ENCODE results near the gene ERRFI1.
A peak's percentile ranks its signal among the peaks of the same experiment; 100 is the strongest.

ERRFI1 gene

DNA sequence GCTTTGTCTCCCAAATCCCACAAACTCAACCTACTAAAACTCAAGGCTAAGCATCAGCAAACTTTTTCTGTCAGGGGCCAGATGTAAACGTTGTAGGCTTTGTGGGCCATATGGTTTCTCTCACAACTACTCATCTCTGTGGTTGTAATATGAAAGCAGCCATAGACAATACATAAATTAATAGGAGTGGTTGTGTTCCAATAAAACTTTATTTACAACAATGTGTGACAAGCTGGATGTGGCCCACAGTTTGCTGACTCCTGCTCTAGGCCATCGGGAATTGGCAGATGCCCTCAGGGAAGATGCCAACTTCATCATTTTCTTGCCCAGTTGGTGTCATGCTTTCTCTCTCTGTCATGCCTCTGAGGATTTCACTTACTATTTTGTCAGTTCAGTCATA is 17.5 kb upstream of the ERRFI1 start:
- no peak for DNase-seq (ENCODE audit: low read depth)

DNA sequence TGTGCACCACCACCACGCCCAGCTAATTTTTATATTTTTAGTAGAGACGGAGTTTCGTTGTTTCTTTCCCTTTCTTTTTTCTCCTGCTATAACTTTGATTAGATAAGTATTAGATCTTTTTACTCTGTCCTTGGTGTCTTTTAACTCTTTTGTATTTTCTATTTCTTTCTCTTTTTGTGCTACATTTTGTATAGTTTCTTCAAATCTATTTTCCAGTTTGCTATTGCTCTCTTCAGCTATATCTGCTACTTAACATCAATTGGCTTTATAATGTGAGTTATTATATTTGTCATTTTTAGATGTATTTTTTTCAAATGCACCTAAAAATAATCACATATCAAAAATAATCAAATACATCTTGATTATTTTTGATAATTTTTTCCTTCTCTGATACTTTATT is 16.0 kb upstream of the ERRFI1 start:
- no peak for DNase-seq (ENCODE audit: low read depth)

DNA sequence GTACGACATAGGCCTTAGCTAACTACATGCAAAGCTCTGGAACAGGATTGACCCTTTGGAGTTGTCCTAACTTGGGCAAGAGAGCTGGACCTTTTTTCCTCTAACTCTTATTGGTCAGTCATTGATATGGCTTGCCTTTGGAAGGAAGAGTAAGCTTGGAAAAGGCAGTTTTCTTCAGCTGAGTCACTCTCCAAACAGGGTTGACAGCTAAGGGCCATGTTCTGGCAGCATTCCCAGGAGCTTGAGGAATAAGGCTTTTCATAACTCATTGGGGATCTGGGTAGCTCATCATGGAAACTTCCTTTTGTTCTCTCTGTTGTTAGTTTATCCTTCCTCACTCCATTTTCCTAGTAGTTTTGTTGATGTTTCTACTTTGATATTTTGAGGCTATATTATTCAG is 14.5 kb upstream of the ERRFI1 start:
- peak; percentile 92 for DNase-seq (ENCODE audit: low read depth)

DNA sequence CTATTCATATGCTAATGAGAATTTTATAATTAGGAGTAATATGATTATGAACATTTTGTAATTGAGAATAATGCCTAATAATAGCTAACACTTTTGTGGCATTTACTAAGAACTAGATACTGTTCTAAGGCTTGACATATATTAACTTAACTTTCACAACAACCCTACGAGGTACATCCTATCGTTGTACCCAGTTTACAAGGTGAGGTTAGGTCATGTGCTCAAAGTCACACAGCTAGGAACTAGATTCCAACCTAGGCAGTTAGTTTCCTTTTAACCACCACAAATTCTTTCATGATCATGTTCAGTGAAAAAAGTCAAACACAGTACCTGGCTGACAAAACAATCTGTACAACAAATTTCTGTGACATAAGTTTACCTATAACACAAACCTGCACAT is 13.0 kb upstream of the ERRFI1 start:
- no peak for DNase-seq (ENCODE audit: low read depth)

DNA sequence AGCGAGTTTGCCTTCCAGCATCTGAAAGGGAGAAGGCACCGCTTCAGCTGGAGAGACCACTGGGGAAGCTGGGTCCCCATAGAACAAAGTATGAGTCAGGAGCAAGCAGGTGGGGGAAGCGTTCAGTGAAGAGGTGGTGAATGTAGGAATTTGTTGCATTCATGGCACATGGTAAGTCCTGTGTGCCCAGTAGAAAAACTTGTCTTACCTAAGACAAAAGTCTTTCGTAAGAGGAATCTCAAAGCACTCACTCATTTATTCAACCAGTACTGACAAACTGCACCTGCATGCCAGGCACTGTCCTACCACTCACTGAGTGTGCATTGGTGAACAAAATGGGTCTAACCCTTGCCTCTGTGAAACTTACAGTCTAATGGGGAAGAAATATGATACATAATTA is 9.2 kb upstream of the ERRFI1 start:
- DNase-seq (ENCODE audit: low read depth) = no peak

DNA sequence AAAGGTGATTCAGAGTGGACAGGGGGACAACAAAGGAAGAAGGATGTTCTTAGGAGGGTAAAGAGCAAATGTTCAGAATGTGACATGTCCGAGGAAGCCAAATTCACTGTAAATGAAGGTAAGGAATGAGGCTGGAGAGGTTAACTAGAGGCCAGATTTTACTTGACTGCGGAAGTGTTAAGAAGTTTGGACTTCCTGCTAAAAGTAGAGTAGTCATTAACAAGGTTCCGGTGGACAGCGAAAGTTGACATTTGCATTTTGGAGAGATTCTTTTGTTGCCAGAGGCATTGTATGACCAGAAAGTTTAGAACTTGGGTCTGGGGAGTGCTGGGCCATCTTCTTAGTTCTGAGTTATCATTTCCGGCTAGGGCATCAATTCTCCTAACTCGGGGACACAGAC is 7.2 kb upstream of the ERRFI1 start:
- no peak for DNase-seq (ENCODE audit: low read depth)

DNA sequence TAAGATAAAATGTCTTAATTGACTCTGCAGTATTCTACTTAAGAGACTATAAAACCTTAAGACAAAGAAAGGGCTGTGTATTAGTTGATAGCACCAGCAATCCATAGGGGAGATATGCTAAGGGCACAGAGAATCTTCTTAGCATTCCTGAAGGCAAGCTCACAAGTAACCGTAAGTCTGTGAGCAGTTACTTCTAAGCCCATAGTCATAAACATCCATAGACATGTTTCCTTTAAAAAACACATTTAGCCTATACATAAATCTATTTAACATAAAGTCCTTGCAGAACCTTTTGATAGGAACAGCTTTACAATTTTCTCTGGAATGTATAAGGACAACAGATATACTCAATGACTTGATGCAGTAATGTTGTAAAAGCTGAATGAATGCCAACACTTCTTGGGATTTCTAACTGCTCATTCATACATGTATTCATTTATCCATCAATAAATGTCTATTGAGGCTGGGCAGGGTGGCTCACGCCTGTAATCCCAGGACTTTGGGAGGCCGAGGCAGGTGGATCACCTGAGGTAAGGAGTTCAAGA is 6.3 kb upstream of the ERRFI1 start:
- DNase-seq (ENCODE audit: low read depth) = no peak

DNA sequence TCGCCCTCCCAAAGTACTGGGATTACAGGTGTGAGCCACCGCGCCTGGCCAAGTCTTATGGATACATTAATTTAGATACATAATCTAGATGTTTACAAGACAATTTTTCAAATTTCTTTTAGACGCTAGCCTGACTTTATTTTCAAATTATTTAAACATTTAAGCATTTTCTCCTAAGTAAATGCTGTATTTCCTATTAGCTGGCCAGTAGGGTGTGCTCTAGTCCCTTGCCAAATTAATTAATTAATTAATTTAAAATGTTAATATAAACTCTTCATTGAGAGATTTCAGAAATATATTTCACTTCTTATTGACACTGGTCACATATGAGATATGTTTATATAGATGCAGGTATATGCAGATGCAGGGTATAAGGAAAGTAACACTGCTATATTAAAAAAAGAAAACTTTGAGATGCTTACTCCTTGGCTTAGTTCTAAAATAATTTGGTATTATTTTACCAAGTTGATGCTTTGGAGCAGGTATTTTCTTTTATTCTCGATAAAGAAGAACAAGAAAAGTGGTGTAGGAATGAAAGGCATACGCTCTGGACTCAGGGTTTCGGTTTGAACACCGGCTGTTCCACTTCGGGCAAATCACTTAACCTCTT is 5.2 kb upstream of the ERRFI1 start:
- no peak for DNase-seq (ENCODE audit: low read depth)

DNA sequence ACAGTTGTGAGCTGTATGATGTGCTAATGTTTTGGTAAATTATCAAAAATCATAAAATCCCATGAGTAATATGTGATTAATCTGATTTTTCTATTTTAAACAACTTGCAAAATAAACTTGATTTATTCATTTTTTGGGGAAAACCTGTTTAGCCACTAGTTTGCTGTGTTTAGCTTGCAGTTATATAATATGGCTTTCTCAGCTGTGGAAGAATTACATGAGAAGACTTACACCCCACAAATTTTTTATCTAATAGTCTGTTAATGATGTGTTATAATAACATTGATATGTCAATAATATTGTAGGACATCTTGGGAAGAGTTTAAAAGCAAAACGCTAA is 2.4 kb upstream of the ERRFI1 start:
- no peak for DNase-seq (ENCODE audit: low read depth)

DNA sequence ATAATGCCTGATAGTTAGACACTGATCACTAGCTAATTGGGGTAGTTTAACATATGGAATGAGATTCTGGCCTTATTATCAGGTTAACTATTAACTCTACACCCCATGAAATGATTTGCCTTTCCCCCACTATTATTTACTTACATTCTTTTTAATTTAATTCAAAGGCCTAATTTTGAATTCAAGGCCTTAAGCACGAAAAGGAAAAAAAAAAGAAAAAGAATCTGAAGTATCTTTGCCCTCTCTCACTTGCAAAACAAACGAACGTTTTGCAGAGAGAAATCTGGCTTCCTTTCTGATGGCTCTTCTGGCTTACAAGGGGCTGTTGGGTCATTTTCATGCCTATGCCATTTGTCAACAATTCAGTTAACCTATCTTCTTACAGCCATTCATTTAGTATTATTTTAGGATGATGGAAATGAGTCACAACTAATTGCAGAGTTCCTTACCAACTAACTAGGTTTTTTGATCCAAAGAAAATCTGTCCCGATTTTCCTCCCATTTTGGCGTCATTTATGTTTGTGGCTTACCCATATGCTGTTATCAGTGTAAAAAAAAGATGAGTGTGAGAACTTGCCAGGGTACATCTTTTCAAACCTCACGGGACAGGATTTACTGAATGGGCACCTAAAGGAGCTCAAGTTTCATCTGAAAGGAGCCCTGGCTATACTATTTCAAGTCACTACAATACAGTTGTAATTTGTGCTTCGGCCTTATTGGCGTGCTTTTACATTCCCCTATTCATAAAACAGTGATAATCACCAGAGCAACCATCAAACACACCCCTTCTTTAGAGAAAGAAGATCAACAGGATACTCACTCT is 1.9 kb upstream of the ERRFI1 start:
- peak; percentile 90 for DNase-seq (ENCODE audit: low read depth)

DNA sequence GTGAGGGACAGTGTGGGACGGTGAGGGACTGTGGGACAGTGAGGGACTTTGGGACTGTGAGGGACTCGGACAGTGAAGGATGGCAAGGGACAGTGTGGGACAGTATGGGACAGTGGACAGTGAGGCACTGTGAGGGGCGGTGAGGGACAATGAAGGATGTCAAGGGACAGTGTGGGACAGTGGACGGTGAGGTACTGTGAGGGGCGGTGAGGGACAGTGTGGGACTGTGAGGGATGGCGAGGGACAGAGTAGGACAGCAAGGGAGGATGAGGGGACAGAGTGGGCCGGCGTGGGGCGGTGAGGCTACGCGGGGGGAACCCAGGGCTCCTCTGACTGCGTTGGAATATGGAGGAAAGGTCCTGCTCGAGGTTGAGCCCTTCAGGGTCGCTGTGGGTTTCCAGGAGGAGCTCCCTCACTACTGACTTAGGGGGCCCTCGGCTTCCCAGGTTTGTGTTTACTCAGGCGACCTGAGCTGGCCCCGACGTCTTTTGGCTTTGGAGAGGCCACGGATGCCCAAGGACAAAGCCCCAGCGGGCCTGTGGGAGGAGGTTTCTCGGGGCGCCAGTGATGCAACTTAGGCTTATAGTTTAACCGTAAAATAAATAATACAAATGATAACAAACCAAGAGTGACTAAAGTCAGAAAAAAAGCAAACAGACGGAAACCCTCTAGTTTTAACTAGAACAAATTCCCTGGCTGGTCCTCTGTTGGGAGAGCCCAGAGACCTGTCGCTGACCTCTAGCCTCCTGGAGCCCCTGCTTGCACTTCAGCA is 1.1 kb upstream of the ERRFI1 start:
- DNase-seq (ENCODE audit: low read depth) = no peak

DNA sequence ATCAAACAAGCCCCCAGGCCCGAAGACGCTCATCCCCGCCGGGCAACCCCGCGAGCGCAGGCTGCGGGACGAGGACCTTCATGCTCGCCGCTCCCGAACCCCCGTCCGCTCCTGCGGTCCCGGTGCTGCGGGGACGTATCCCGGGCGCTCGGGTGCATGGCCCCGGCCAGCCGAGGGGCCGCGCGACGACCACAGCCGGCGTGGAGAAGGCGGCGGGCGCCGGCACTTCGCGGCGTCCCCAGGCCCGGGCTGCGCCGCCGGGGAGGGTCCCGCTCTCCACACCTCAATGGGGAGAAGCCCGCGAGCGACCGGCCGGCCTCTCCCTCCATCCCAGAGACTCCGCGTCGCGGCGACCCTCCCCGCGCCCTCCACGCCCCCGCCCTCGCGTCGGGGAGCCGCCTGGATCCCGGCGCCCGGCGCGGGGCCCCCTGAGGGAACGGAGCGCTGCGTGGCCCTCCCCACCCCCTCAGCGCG is 401 bp downstream of the ERRFI1 start:
- no peak for DNase-seq (ENCODE audit: low read depth)

DNA sequence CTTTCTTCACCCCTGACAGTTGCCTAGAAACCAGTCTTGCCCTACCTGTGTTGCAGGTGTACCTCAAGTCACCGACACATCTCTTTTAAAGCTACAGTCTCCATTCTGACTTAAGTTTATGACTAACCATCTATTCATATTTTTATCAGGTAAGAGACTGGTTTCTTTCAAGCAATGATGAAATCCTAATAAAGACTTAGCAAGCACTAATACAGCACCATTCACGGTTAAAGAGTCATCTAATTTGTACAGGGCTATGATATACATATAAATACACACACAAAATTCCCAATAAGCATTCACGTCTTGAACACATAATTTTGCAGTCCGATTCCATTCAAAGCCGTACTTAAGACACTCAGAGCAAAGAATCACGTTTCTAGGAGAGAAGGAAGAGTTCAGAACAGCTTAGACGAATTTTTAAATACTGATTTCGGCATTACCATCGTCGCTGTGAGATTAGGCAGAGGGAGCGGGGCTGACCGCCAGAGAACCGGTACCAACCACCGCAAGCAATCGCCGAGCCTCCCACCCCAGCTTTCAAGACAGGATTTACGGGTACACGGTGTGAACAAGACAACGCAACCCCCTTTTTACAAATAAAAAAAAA is 943 bp downstream of the ERRFI1 start:
- no peak for DNase-seq (ENCODE audit: low read depth)

DNA sequence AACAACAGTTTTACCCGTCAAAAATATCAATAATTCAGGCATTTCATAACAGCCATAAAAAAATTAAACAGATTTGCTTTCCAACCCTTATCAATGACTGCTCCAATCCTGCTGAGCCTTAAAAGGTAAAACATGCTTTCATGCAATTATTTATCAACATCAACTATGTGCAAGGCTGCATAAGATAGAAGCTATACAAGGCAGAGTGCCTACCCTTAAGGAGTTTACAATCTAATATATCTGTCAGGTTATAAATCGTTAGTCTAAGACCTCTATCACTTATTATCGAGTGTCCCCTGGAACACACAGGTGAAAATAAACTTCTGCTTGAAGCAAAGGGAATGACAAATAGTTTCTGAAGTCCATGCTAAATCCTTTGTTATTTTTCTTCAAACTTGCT is 1.8 kb downstream of the ERRFI1 start:
- DNase-seq (ENCODE audit: low read depth) = no peak

DNA sequence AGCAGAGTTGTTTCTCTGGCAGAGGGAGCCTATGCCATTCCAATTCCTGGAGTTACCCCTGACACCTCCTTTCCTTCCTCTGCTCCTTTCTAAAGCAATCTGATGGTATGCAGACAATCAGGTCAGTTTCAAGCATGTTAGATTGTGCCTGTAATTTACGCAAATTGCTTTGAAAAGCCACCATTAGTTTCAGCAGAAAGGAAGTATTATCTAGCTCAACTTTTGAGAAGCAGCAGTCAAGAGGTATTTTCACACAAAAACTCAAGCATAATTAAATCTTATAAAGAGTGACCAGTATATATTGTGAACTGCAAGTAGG is 2.2 kb downstream of the ERRFI1 start:
- no peak for DNase-seq (ENCODE audit: low read depth)

DNA sequence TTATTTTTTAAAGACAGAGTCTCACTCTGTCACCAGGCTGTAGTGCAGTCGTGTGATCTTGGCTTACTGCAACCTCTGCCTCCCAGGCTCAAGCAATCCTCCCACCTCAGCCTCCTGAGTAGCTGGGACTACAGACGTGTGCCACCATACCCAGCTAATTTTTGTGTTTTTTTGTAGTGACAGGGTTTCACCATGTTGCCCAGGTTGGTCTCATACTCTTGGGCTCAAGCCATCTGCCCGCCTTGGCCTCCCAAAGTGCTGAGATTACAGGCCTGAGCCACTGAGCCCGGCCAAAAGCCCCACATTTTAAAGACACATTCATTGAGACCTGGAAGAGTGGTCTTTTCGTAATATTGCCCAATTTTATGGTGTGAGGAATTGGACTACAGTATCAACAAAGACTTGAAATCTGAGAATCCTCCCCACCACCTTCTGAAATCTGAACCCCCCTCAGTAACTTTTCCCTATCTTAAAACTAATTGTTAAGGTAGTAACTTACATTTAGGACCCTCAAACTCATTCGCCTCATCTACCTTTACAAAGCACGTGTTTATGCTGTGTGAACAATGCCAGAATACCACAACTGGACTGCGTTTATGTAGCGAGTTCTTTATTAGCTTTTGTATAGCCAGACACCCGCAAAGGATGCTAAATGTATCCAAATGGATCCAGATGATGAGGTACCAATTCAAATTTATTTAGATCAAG is 2.7 kb downstream of the ERRFI1 start:
- DNase-seq (ENCODE audit: low read depth) = no peak

DNA sequence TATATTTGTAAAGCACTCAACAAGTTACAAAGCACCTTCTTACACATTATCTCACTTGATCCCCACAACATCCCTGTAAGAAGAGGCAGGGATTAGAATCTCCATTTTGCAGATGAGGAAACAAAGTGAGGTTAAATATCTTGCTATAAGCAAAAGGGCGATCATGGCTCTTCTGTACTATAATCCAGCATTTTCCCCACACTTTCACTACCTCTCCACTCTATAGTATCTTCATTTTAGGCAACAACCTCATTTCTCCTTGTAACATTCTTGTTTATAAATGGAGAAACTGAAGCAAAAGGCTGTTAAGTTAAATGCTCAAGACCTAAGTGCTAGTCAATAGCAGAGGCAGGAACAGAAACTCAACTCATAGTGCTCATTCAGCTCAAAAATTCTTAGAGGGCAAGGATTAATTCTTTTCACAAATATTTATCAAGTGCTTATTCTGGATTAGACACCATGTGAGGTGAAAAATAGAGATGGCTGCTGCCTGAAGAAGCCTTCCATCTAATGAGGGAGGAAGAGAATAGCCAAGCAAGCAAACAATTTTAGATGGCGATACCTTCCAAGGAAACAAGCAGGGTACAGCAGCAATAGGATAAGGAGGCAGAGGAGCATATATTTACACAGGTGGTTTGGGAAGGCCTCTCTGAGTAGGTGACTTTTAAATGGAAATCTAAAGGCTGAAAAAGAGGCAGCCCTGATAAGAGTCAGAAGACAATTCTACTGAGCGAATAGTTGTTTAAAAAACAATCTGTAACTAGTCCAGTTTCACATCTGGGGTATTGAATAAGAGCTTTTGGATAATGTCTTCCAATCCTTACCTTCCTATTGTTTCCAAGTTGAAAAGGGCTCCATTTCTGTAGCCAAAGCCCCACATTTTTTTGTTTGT is 3.5 kb downstream of the ERRFI1 start:
- DNase-seq (ENCODE audit: low read depth) = no peak

DNA sequence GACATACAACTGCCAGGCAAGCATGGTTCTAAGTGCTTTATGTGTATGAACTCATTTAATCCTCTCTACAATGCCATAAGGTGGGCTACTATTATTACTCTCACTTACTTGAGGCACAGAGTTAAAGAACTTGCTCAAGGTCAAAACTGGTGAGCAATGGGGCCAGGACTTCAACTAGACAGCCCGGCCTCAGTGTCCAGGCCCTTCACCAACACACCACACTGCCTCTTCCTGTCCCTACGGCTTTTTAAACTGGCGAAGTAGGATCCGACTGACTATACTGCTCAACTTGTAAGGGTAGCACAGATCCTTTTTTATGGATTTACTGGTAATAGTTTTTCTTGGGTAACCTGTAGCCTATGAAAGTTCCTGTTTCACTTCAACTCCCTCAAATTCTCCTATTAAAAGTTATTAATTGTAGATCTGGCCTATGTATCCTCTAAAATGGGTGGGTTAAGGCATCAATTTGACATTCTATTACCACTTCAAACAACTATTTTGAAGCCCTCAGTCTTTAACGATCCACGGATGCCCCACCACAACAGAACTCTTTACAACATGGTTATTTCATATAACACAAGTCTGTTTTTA is 4.3 kb downstream of the ERRFI1 start:
- no peak for DNase-seq (ENCODE audit: low read depth)

DNA sequence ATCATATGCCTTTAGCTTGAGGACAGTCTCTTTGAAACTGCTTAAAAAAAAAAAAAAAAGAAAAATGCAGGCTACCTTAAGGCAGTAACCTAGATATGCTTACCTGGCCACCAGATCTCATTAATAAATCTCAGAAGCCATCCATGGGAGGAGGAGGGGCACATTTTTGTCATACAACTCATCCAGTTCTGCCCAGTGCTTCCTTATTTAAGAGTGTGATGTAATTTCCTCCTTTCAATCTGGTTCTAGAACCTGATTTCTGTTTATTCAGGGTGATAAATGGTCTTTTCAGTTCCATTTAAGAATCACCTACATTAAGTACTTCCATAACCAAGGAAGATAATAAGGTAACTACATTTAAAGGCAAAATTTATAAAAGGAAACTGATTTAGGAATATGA is 6.1 kb downstream of the ERRFI1 start:
- DNase-seq (ENCODE audit: low read depth) = no peak

DNA sequence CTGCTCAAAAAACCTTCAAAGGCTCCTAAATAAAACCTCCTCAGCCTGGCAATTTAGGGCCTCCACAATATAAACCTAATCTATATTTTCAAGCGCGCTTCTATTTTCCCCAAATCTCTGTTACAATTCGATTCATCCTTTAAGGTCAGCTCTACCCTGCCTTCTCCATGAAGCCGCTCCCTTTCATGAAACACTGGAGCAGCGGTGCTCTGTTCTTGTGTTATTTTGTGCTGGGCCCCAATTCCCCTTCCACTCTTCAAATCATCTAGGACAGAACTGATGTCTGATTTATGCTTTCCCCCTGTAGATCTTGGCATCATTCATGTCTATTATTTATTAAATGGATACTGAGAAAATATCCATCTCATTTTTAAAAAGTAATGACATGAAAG is 6.9 kb downstream of the ERRFI1 start:
- DNase-seq (ENCODE audit: low read depth) = no peak
